A549 treated with ZK216348 at 1 μM for 4 hours (cell line): ENCODE measurements around the gene COQ10B. TPM values are rescaled to one million over a fixed set of nuclear protein-coding genes. Genes with fewer than 3 reads are reported as not detected.

Source experiments
- total RNA-seq: library from RNA; stranded (reverse); fragments of 200-300 nt; extraction: Qiagen RNA extraction; gene quantifications from 5 replicates; pipeline ENCODE4 v1.2.3, GENCODE V29; 2022; ENCODE audit warnings: low read depth

COQ10B gene
- total RNA-seq = 14.6 to 19.4 TPM (median 18.0 TPM) in 5 replicates

DNA sequence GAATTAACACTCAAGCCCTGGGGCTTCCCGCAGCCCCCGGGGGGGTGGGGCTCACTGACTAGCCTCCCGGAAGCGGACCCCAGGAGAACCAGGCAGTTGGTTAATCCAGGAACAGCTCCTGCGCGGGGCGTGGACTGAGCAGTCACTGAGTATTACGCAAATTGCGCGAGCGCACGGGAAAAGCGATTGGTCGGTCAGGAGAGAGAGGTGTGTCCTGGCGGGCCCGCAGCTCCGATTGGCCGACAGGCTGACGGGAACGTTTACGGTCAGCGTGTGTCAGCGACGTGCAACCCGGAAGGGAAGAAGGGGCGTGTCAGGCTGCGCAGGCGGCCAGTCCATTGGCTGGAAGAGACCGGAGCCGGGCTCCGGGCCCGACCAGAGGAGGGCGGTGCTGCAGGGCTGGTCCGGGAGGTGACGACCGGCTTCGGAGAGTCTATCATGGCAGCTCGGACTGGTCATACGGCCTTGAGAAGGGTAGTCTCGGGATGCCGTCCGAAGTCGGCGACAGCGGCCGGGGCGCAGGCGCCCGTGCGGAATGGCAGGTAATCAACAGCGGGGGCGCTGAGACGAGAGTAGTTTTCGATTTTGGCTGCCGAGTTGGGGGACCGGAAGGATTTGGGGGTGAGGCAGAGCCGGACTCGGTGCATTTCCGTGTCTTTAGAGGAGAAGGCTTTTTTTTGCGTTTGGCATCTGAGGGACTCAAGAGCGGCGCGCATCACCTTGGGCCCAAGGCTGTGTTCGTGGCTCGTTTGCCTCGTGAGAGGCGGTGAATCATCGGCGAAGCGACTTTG lies at the start of gene COQ10B:
Gene COQ10B (plus strand): TSS at position 430 of the 791 bp plus-strand sequence. CDS start 9 bp downstream, at position 439.

GRCh38 chr2:197434541-197435513 lies 18.5 kb upstream of the COQ10B start, which contains the start of gene SF3B1:
Gene SF3B1, minus strand, starts transcription at chr2:197435028. Its CDS starts 29 bp downstream, at chr2:197434999.

DNA sequence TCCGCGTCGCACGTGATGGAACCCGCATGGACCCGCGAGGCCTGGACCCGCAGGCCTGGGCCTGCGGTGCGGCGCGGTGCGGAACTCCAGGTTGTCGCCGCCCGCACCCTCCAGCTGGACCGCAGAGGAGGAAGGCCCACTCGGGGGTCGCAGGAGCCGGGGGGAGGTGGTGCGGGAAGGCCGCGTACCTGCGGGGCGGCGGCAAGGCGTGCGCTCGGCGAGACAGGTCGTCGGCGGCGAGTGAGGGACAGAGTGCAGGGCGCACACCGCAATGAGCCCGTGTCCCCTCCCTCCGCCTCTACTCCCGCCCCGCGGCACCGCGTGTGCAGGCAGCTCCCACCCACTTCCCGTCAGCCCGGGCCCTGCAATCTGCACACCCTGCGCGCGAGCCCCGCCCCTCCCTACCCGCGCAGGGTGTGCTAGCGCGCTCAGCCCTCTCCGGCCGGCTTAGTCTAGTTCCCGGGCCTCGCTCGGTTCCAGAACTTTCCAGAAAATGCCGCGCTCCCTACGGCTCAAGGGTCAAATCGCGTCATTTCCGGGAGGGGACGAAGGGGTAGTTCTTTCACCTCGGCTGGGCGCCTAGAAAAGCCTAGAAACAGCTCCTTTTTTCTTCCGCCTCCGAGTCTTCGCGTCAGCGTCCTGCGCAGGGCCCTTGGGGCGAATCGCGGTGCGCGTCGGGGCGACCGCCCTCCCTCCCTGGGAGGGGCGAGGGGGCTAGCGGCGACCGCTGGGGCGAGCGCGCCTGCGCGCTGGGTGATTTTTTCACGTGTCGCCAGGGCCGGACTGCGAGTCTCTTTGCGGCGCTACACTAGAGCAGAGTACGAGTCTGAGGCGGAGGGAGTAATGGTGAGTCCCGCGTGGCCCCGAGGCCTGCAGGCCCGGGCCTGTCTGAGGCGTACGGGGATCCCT lies 46.5 kb downstream of the COQ10B start, which contains the start of the genes HSPD1 and HSPE1:
Gene HSPD1 (minus strand): TSS at position 247 of the 909 bp plus-strand sequence. CDS start 992 bp downstream, outside the sequence.
Gene HSPE1 (plus strand): TSS at position 786 of the 909 bp plus-strand sequence. CDS start 58 bp downstream, at position 844.

DNA sequence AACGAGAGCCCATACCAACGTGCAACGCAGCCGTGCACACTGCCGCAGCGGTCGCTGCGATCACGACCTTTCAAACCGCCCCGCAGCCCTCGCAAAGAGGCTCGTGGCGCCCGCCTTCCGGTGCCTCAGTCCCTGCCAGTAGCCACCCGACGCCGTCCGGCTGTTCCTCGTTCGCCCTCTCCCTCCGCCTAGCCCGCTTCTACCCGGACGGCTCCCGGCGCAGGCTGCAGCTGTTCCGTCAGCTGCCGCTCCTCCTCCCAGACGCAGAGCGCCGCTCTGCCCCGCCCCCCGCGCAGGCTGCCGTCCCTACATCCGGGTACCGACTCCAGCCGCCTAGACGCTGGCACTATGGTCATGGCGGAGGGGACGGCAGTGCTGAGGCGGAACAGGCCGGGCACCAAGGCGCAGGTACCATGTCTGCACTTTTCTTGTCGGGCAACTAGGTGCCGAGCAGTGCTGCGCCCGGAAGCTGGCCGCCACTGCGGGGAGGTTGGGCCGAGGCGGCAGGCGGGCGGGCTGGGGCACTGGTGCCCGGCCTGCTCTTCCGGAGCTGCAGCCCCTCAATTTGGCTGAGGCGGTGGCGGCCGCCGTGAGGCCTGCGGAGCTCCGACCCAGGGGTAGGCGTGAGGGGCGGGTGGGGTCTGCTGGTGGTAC lies 62.5 kb downstream of the COQ10B start, which contains the start of gene MOB4:
Gene MOB4 (plus strand): TSS at position 328 of the 654 bp plus-strand sequence. CDS start 21 bp downstream, at position 349.

Other genes with a start within 250 kb of the COQ10B start
- gene ANKRD44, start 142.8 kb upstream of the COQ10B start, total RNA-seq = 1.2 to 3.3 TPM (median 1.8 TPM) in 5 replicates
- 110 to 162 TPM (median 122 TPM) in 5 replicates for gene SF3B1, start 18.5 kb upstream of the COQ10B start, total RNA-seq
- gene HSPD1, start 46.3 kb downstream of the COQ10B start, total RNA-seq = 578 to 764 TPM (median 638 TPM) in 5 replicates
- 455 to 1,103 TPM (median 573 TPM) in 5 replicates for gene HSPE1, start 46.8 kb downstream of the COQ10B start, total RNA-seq
- gene MOB4, start 62.5 kb downstream of the COQ10B start, total RNA-seq = 12.8 to 37.1 TPM (median 25.7 TPM) in 5 replicates
- gene RFTN2, start 222.0 kb downstream of the COQ10B start, total RNA-seq = not detected in 5 replicates